ENCODE results near the gene PPARA. TPM values are rescaled to one million over a fixed set of nuclear protein-coding genes. Genes with fewer than 3 reads are reported as not detected.
"Not testable (repeated sequence)": the region's sequence is repeated elsewhere in the genome, so short reads cannot be mapped to it uniquely, and the experiment has no call there.

PPARA gene
- total and polyA plus RNA-seq, 2 donors (not counting 1 experiment from before 2014, with no cell fraction given) = 10.2 to 17.5 TPM

DNA sequence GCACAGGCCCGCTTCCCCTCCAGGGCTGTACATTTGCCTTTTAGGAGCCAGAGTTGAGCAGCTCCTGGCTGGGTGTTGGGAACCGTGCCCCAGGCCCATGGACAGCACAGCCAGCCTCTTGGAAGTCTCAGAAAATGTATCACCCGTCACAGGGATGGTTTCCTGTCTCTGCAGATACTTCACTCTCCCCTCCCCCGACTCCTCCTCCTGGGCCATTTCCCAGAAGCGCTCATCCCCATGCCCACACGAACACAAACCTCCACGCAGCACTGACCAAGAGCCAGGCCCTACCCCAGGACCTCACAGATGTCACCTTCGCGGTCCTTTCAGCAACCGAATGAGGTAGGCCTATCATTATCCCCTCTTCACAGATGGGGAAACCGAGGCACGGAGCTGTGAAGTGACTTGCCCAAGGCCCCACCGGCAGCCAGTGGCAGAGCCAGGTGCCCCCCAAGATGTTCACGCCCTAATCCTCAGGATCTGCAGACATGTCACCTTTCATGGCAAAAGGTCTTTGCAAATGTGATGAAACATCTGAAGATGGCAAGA is 13.0 kb upstream of the PPARA start:
- no peaks in the 10 kb centered on the region for H3K9me3 ChIP-seq (ENCODE audit: control insufficient read depth, insufficient read depth, low read depth, low read length)
- H4K20me1 ChIP-seq (ENCODE audit: control insufficient read depth, extremely low read depth, insufficient read depth, low read length) = no peaks in the 10 kb centered on the region
- H3K4me1 ChIP-seq (ENCODE audit: control insufficient read depth, extremely low read depth, insufficient read depth, low read length) = no peaks in the 10 kb centered on the region
- H3K27me3 ChIP-seq (ENCODE audit: control insufficient read depth, insufficient read depth, low read length) = no peaks in the 10 kb centered on the region
- H3K79me2 ChIP-seq (ENCODE audit: control insufficient read depth, insufficient read depth, low read length) = no peaks in the 10 kb centered on the region
- H3K4me2 ChIP-seq (ENCODE audit: extremely low read depth, insufficient read depth, low read length) = no peak overlapping the region
- no peaks in the 10 kb centered on the region for H3K36me3 ChIP-seq (ENCODE audit: control insufficient read depth, insufficient read depth, low read length)
- TF ChIP-seq CTCF (conservative IDR thresholded peaks at IDR 0.05 in 1 of 2, IDR thresholded peaks at IDR 0.05 in 1 of 2; ENCODE audit: low read depth in 1 of 2, low read length in 2 of 2) (no peak), EZH2 (IDR thresholded peaks at IDR 0.05; ENCODE audit: low read length, missing control alignments) (no peak)
- DNase-seq (ENCODE audit: low read depth in 2 of 2) = no peak
- no peak overlapping the region for H3K4me3 ChIP-seq (replicated peaks in 1 of 4; ENCODE audit: control extremely low read depth in 1 of 4, insufficient read depth in 1 of 4, low read depth in 3 of 4, low read length in 4 of 4)
- no peak overlapping the region for H3K27ac ChIP-seq (ENCODE audit: insufficient read depth, low read length)
- H3K9ac ChIP-seq (ENCODE audit: insufficient read depth, low read length) = no peak overlapping the region
- H2AFZ ChIP-seq (ENCODE audit: low read length) = no peak overlapping the region

DNA sequence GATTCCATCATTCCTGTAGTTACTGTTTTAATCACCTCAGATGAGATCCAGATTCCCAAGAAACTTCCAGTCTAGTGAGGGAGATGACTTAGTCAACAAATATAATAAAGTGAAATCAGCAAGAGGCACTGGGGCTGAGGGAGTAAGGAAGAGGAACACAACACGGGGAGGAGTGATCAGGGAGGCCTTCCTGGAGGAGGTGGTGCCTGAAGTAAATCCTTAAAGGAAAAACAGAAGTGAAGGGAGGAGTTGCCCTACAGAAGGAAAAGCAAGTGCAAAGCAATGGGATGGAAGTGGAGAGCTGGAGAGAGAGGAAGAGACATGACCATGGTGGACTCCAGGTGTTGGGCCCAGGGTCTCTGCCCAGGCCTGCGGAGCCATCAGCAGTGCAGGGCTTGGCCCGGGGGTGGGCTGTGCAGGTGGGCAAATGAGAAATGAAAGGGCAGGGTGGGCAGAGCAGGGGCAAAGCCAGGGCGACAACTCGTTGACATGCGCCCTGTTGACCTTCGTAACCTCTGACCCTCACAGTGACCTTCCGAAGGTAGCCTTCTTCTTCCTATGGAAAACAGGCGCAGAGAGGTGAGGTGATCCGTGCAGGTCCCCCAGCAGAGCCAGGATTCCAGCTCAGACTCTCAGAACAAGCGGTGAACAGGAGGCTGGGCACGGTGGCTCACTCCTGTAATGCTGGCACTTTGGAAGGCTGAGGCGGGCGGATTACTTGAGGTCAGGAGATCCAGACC is 12.1 kb upstream of the PPARA start:
- Histone ChIP-seq H3K9ac (ENCODE audit: insufficient read depth, low read length) (no peak overlapping the region), H3K36me3 (ENCODE audit: control insufficient read depth, insufficient read depth, low read length) (no peaks in the 10 kb centered on the region), H3K4me1 (ENCODE audit: control insufficient read depth, extremely low read depth, insufficient read depth, low read length) (no peaks in the 10 kb centered on the region), H4K20me1 (ENCODE audit: control insufficient read depth, extremely low read depth, insufficient read depth, low read length) (no peaks in the 10 kb centered on the region), H2AFZ (ENCODE audit: low read length) (no peak overlapping the region), H3K27me3 (ENCODE audit: control insufficient read depth, insufficient read depth, low read length) (peaks cover 5% of the 10 kb centered on the region), H3K4me2 (ENCODE audit: extremely low read depth, insufficient read depth, low read length) (no peak overlapping the region), H3K9me3 (ENCODE audit: control insufficient read depth, insufficient read depth, low read depth, low read length) (no peaks in the 10 kb centered on the region), H3K79me2 (ENCODE audit: control insufficient read depth, insufficient read depth, low read length) (no peaks in the 10 kb centered on the region), H3K27ac (ENCODE audit: insufficient read depth, low read length) (no peak overlapping the region), H3K4me3 (replicated peaks in 1 of 4; ENCODE audit: control extremely low read depth in 1 of 4, insufficient read depth in 1 of 4, low read depth in 3 of 4, low read length in 4 of 4) (no peak overlapping the region)
- no peak for TF ChIP-seq EZH2 (IDR thresholded peaks at IDR 0.05; ENCODE audit: low read length, missing control alignments)
- DNase-seq (ENCODE audit: low read depth in 2 of 2) = no peak

GRCh38 chr22:46139417-46139816 is 10.9 kb upstream of the PPARA start:
- not testable (repeated sequence) for H3K4me3 ChIP-seq (replicated peaks in 1 of 4; ENCODE audit: control extremely low read depth in 1 of 4, insufficient read depth in 1 of 4, low read depth in 3 of 4, low read length in 4 of 4); DNase-seq (ENCODE audit: low read depth in 2 of 2); H3K4me2 ChIP-seq (ENCODE audit: extremely low read depth, insufficient read depth, low read length); H3K9me3 ChIP-seq (ENCODE audit: control insufficient read depth, insufficient read depth, low read depth, low read length); H3K27me3 ChIP-seq (ENCODE audit: control insufficient read depth, insufficient read depth, low read length); H4K20me1 ChIP-seq (ENCODE audit: control insufficient read depth, extremely low read depth, insufficient read depth, low read length); H3K4me1 ChIP-seq (ENCODE audit: control insufficient read depth, extremely low read depth, insufficient read depth, low read length); H3K79me2 ChIP-seq (ENCODE audit: control insufficient read depth, insufficient read depth, low read length); H3K27ac ChIP-seq (ENCODE audit: insufficient read depth, low read length); H3K9ac ChIP-seq (ENCODE audit: insufficient read depth, low read length); H3K36me3 ChIP-seq (ENCODE audit: control insufficient read depth, insufficient read depth, low read length)
- H2AFZ ChIP-seq (ENCODE audit: low read length) = peak overlapping the region; percentile 49

GRCh38 chr22:46139895-46140350 is 10.4 kb upstream of the PPARA start:
- Histone ChIP-seq H3K36me3 (ENCODE audit: control insufficient read depth, insufficient read depth, low read length) (no peaks in the 10 kb centered on the region), H3K27me3 (ENCODE audit: control insufficient read depth, insufficient read depth, low read length) (peaks cover 8% of the 10 kb centered on the region), H3K9ac (ENCODE audit: insufficient read depth, low read length) (no peak overlapping the region), H2AFZ (ENCODE audit: low read length) (peak overlapping the region; percentile 49), H3K79me2 (ENCODE audit: control insufficient read depth, insufficient read depth, low read length) (no peaks in the 10 kb centered on the region), H3K27ac (ENCODE audit: insufficient read depth, low read length) (no peak overlapping the region), H3K4me1 (ENCODE audit: control insufficient read depth, extremely low read depth, insufficient read depth, low read length) (no peaks in the 10 kb centered on the region), H3K4me2 (ENCODE audit: extremely low read depth, insufficient read depth, low read length) (no peak overlapping the region), H3K9me3 (ENCODE audit: control insufficient read depth, insufficient read depth, low read depth, low read length) (no peaks in the 10 kb centered on the region), H4K20me1 (ENCODE audit: control insufficient read depth, extremely low read depth, insufficient read depth, low read length) (no peaks in the 10 kb centered on the region), H3K4me3 (replicated peaks in 1 of 4; ENCODE audit: control extremely low read depth in 1 of 4, insufficient read depth in 1 of 4, low read depth in 3 of 4, low read length in 4 of 4) (no peak overlapping the region)
- TF ChIP-seq EZH2 (IDR thresholded peaks at IDR 0.05; ENCODE audit: low read length, missing control alignments) = no peak
- no peak for DNase-seq (ENCODE audit: low read depth in 2 of 2)

Data from fibroblast of lung (primary cell).